SK-N-MC (cell line): ENCODE data around the gene TUBB2A.

Experiments
- EZH2 ChIP-seq: fragments of 200-600 bp; sonication (generic); IDR thresholded peaks from one replicate; pipeline ENCODE4 v1.6.1; 2017; ENCODE audit warnings: antibody characterized with exemption
- FOXP2 ChIP-seq: optimal IDR thresholded peaks from 2 replicates; pipeline ENCODE3; 2011; ENCODE audit warnings: mild to moderate bottlenecking, moderate library complexity; ENCODE audit not compliant: insufficient read depth; ENCODE audit errors: extremely low read length, control extremely low read depth
- POLR2AphosphoS5 ChIP-seq: IDR thresholded peaks from 2 replicates; pipeline ENCODE4 v1.6.1; 2012; ENCODE audit warnings: mild to moderate bottlenecking, low read depth, low read length, borderline replicate concordance

DNA sequence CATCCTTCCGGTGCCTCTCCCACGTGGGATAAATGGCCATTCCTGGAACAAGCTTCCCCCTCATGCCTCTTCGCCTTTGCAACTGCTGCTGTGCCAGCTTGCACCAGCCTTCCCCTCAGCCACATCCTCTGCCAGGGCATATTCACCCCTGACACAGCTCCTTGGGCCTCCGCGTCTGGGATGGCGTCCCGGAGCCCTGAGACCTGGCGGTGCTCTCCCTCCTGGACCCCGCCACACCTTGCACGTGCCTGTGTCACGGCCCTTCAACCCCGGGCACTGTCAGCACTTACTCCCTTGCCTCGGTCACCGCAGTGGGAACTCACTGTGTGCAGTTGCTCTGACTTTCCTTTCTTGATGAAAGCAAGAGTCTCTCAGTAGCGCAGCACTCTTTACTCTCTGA is 25.6 kb downstream of the TUBB2A start:
- TF ChIP-seq EZH2 (no peak), POLR2AphosphoS5 (no peak), FOXP2 (no peak)
